Neural cell (in vitro differentiated cells): ENCODE data around the gene FLII. TPM values are rescaled to one million over a fixed set of nuclear protein-coding genes. Genes with fewer than 3 reads are reported as not detected.

Experiments used
- polyA plus RNA-seq: library from polyadenylated mRNA; depleted of rRNA; stranded (reverse); fragments of >200 nt; gene quantifications from 2 replicates; pipeline ENCODE4 v1.2.3, GENCODE V29; 2014

FLII gene
- polyA plus RNA-seq, 1 donor from 2014 or later = 93.0 TPM

Other genes starting within 250 kb of the FLII start
- gene ATPAF2, start 219.6 kb downstream of the FLII start, polyA plus RNA-seq = 30.5 and 33.3 TPM in 2 replicates
- 3.6 and 4.9 TPM in 2 replicates for gene GID4, start 219.3 kb downstream of the FLII start, polyA plus RNA-seq
- gene DRG2, start 170.8 kb downstream of the FLII start, polyA plus RNA-seq = 40.6 and 51.2 TPM in 2 replicates
- gene MYO15A, start 150.0 kb downstream of the FLII start, polyA plus RNA-seq = 1.5 and 1.9 TPM in 2 replicates
- 55.0 and 63.0 TPM in 2 replicates for gene ALKBH5, start 74.9 kb downstream of the FLII start, polyA plus RNA-seq
- gene LLGL1, start 33.1 kb downstream of the FLII start, polyA plus RNA-seq = 52.2 and 59.5 TPM in 2 replicates
- 74.9 and 102 TPM in 2 replicates for gene MIEF2, start 1.9 kb upstream of the FLII start, polyA plus RNA-seq
- 22.9 and 31.9 TPM in 2 replicates for gene TOP3A, start 56.3 kb upstream of the FLII start, polyA plus RNA-seq
- gene SMCR8, start 56.6 kb upstream of the FLII start, polyA plus RNA-seq = 4.3 and 6.9 TPM in 2 replicates
- 4.5 and 5.8 TPM in 2 replicates for gene SHMT1, start 104.8 kb upstream of the FLII start, polyA plus RNA-seq
- not detected in 2 replicates for gene EVPLL, start 119.0 kb upstream of the FLII start, polyA plus RNA-seq
- gene LGALS9C, start 218.1 kb upstream of the FLII start, polyA plus RNA-seq = not detected in 2 replicates